GM12873 (cell line): Measurements from ENCODE around the gene SCARB1.

Experiments used
- TF ChIP-seq, protein P1 (sequence below): IDR thresholded peaks from 2 replicates; pipeline ENCODE4 v1.5.1; 2012; ENCODE audit warnings: low read depth, mild to moderate bottlenecking, moderate library complexity, low read length, control low read depth; ENCODE audit not compliant: insufficient read depth; ENCODE audit errors: missing control alignments

Gene SCARB1

DNA sequence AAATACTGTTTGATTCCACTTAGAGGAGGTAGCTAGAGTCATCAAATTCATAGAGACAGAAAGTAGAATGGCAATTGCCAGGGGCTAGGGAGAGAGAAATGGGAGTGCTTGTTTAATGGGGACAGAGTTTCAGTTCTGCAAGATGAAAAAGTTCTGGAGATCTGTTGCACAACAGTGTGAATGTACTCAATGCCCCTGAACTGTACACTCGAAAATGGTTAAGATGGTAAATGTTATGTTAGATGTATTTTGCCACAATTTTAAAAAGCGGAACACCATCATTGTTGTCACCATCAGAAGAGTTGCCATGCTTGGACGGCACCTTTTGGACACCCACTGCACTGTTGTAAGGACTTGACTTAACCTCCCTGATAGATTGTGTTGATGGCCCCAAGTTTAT lies 106.9 kb downstream of the SCARB1 start:
- TF ChIP-seq, protein P1, sequence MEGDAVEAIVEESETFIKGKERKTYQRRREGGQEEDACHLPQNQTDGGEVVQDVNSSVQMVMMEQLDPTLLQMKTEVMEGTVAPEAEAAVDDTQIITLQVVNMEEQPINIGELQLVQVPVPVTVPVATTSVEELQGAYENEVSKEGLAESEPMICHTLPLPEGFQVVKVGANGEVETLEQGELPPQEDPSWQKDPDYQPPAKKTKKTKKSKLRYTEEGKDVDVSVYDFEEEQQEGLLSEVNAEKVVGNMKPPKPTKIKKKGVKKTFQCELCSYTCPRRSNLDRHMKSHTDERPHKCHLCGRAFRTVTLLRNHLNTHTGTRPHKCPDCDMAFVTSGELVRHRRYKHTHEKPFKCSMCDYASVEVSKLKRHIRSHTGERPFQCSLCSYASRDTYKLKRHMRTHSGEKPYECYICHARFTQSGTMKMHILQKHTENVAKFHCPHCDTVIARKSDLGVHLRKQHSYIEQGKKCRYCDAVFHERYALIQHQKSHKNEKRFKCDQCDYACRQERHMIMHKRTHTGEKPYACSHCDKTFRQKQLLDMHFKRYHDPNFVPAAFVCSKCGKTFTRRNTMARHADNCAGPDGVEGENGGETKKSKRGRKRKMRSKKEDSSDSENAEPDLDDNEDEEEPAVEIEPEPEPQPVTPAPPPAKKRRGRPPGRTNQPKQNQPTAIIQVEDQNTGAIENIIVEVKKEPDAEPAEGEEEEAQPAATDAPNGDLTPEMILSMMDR: no peak

DNA sequence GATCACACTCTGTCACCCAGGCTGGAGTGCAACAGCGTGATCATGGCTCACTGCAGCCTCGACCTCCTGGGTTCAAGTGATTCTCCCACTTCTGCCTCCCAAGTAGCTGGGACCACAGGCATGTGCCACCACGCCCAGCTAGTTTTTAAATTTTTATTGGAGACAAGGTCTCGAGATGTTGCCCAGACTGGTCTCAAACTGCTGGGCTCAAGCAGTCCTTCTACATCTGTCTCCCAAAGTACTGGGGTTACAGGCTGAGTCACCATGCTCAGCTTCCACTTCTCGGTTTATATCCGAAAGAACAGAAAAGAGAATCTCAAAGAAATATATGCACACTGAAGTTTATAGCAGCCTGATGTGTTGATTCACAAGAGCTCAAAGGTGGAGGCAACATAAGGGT lies 107.5 kb downstream of the SCARB1 start:
- TF ChIP-seq, protein P1: no peak

DNA sequence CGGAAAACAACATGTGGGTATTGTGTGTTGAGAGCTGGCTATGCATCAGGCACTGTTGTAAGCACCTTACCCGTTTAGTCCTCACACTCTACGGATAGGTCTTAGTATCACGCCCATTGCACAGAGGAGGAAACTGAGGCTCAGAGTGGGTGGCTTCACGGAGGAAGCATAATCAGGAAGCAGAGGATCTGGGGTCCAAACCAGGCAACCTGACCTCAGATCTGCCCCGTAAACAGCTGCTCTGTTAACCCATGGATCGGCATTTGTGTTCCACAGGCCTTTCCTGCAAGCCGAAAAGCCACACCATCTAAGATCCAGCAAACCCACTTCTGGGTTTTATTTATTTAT lies 107.9 kb downstream of the SCARB1 start:
- TF ChIP-seq, protein P1: no peak

DNA sequence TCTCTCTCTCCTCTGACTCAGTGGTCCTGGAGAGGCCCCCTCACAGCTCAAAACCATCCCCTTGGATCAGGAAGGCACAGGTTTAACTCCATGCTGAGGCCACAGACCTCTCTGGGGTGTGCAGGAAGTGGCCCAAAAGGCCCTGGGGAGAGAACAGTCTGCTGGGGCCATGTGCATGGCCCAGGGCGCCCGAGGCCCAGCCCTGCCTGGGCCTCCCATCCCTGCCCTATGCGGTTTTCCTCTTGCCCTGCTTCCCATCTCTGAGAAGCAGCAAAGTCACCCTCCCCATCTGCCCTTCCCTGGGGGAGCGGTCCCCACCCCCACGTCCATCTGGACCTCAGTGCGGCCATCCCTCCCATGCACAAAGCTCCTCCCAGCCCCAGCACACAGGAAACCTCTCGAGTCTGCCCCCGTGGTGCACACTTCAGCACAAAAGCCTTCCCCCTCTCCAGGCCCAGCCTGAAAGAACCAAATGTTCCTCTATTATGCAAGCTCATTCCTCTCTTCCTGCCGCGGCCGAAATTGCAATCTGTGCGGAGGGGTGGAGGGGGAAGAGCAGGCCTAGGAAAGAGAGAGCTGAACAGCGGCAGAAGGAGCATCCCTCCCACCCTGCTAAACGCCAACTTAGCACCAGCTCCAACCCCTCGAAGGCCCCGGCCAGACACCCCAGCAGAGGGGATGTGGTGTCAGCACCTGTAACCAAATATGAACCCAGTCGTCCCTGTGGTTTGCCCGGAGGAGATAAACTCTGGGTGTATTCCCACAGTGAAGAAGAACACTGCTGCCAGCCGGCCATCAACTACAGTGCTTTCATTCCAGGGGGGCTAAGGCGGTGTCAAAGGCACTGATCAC lies 108.5 kb downstream of the SCARB1 start:
- TF ChIP-seq, protein P1: no peak

DNA sequence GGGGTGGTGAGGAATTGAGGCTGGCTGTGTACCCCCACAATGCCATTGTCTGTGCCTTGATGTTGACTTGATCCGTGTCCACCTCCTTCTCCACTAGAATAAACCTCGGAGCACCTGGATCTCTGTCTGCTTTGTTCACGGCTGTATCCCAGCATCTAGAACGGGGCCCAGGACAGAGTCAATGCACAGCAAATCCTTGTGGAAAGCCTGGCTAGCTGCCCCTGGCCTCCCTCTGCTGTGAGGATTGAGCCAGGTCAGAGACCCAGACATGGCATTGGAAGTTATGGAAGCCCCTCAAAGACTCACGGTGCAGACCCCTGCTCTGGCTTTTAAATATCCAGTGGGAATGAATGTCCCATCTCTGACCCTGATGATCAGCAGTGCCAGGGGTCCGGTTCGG lies 109.2 kb downstream of the SCARB1 start:
- TF ChIP-seq, protein P1: no peak

DNA sequence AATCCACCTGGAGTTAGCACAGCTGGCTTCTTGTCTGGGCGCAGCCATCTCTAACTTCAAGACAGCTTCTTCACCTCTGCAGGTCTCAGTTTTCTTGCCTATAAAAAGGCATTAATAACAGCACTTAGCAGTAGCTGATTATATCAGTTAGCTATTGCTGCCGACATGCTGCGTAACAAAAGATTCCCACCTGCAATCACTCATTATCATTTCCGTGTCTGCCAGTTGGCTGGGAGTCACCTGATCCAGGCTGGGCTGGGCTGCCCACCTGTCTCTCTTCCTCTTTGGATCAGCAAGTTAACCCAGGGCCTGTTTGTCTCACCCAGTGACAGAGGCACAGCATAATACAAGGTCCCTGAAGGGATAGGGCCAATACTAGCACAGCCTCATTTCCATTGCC lies 109.7 kb downstream of the SCARB1 start:
- TF ChIP-seq, protein P1: no peak

DNA sequence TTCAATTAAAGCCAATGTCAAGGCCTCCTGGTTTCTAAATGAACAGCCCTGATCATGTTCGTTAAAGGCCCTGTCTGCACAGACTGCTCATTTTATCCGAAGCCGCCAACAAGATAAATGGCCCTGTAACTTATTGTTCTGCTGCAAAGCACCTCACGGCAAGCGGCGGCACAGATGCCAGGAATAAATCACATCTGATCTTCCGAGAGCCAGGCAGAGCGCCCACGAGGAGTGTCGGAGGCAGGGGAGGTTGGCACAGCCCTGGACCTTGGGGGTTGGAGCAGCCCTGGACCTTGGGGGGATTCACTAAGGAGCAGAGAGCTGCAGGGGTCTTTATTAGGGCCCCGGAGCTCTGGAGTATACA lies 110.5 kb downstream of the SCARB1 start:
- TF ChIP-seq, protein P1: no peak
